ENCODE measurements around the gene MAML3.

DNA sequence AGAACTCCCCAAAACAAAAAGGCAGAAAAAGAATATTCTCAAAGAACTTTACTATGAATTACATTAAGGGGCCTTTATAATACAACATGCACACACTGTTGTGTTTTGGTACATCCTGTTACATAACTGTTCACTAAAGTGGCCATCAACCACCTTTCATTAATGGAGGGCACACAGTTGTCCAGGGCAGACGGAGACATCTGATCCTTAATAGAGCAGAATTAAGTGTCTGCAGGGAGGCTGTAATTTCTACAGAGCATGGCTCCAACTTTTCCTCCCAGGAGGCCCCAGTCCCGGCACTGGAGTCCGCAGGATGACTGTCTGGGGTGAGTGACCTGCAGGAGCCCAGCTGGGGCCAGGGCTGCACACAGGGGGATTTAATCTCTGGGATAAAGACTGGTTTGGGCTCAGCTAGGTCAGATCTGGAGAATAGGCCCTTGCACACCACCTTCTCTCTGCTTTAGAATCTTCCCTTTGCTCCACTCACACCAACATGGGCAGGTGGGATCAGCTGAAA lies 233.4 kb downstream of the MAML3 start:
- TF ChIP-seq CTCF (IDR thresholded peaks at IDR 0.05), result no peak
- TF ChIP-seq POLR2A (IDR thresholded peaks at IDR 0.05), result no peak
- TF ChIP-seq POLR2AphosphoS5 (IDR thresholded peaks at IDR 0.05), result no peak
- no peak for TF ChIP-seq EP300 (IDR thresholded peaks at IDR 0.05)
